DOHH2 (cell line): ENCODE results near the gene YWHAB.

Experiments used
- EZH2phosphoT487 ChIP-seq: fragments of 200-600 bp; sonication (generic); IDR thresholded peaks from 2 replicates; pipeline ENCODE4 v1.6.1; 2017; ENCODE audit warnings: borderline replicate concordance, mild to moderate bottlenecking, antibody characterized with exemption, low read length, moderate library complexity, mixed read lengths
- TF ChIP-seq, protein P1 (sequence below): fragments of 200-600 bp; sonication (generic); IDR thresholded peaks from one replicate; pipeline ENCODE4 v1.5.1; 2014; ENCODE audit warnings: antibody characterized with exemption, mild to moderate bottlenecking, low read depth, low read length; ENCODE audit not compliant: poor library complexity, severe bottlenecking

GRCh38 chr20:44838521-44838920, 47.0 kb upstream of the YWHAB start:
- TF ChIP-seq, protein P1, sequence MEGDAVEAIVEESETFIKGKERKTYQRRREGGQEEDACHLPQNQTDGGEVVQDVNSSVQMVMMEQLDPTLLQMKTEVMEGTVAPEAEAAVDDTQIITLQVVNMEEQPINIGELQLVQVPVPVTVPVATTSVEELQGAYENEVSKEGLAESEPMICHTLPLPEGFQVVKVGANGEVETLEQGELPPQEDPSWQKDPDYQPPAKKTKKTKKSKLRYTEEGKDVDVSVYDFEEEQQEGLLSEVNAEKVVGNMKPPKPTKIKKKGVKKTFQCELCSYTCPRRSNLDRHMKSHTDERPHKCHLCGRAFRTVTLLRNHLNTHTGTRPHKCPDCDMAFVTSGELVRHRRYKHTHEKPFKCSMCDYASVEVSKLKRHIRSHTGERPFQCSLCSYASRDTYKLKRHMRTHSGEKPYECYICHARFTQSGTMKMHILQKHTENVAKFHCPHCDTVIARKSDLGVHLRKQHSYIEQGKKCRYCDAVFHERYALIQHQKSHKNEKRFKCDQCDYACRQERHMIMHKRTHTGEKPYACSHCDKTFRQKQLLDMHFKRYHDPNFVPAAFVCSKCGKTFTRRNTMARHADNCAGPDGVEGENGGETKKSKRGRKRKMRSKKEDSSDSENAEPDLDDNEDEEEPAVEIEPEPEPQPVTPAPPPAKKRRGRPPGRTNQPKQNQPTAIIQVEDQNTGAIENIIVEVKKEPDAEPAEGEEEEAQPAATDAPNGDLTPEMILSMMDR: no peak
- TF ChIP-seq EZH2phosphoT487: no peak
